Thoracic aorta (tissue), 2 donors: Measurements from ENCODE around the gene GP1BB. TPM values are rescaled to one million over a fixed set of nuclear protein-coding genes. Genes with fewer than 3 reads are reported as not detected.
"Not testable (repeated sequence)": the region's sequence is repeated elsewhere in the genome, so short reads cannot be mapped to it uniquely, and the experiment has no call there.

Source experiments
- ATAC-seq: fragments of 150-250 bp; one replicate; pipeline ENCODE4 v1.8.0; 2017; ENCODE audit warnings: low read depth; ENCODE audit not compliant: insufficient number of reproducible peaks, low FRiP score
- DNase-seq: peaks from one replicate; pipeline ENCODE4 v3.0.0-alpha.2; 2020; ENCODE audit warnings: low spot score
- H3K27ac ChIP-seq, 2 donors: fragments of 200-600 bp; sonication (generic); 1 replicate in 1 of 2; 2 replicates in 1 of 2; pipeline ENCODE4 v1.5.1; 2016; ENCODE audit warnings: mild to moderate bottlenecking in 2 of 2, moderate library complexity in 2 of 2
- H3K27me3 ChIP-seq: fragments of 200-600 bp; sonication (generic); replicated peaks from 2 replicates; pipeline ENCODE4 v1.6.0; 2016; ENCODE audit warnings: mild to moderate bottlenecking; ENCODE audit not compliant: insufficient read depth
- H3K36me3 ChIP-seq: fragments of 200-600 bp; sonication (generic); one replicate; pipeline ENCODE4 v1.5.1; 2016
- H3K4me1 ChIP-seq, 2 donors: fragments of 200-600 bp; sonication (generic); 1 replicate in 1 of 2; 2 replicates in 1 of 2; pipeline versions ENCODE4 v1.5.1 to v1.6.0; 2016; ENCODE audit warnings: low read depth in 2 of 2, mild to moderate bottlenecking in 1 of 2; ENCODE audit not compliant: control insufficient read depth in 1 of 2
- H3K4me3 ChIP-seq: fragments of 200-600 bp; sonication (generic); 2 replicates; pipeline ENCODE4 v1.5.1; 2016; ENCODE audit warnings: mild to moderate bottlenecking
- H3K9me3 ChIP-seq: fragments of 200-600 bp; sonication (generic); 2 replicates; pipeline ENCODE4 v1.5.1; 2016
- CTCF ChIP-seq: fragments of 200-600 bp; sonication (generic); IDR thresholded peaks from one replicate; pipeline ENCODE4 v1.5.1; 2019; ENCODE audit warnings: antibody characterized with exemption
- total RNA-seq, 2 donors: library from RNA; depleted of rRNA; stranded (reverse); fragments of >200 nt; gene quantifications; one replicate each; pipeline versions ENCODE4 v1.1.0 to v1.2.3, GENCODE V29; 2016

GP1BB gene
- 10 to 100 TPM; 13.1 to 30.3 TPM for total RNA-seq

- Histone ChIP-seq H3K4me3 (no peak within 1 kb of the TSS), H3K9me3 (no peaks in the 10 kb centered on the region), H3K27ac (no peak within 1 kb of the TSS), H3K4me1 (peaks cover 0 to 18% of the 10 kb centered on the region in 2 donors), H3K36me3 (peaks cover 18% of the 10 kb centered on the region), H3K27me3 (no peaks in the 10 kb centered on the region)
- TF ChIP-seq CTCF, result no peak
- DNase-seq (no peak), ATAC-seq (no peak)
These were observed at the start of gene GP1BB for GRCh38 chr22:19723232-19723982. Gene GP1BB, plus strand, starts transcription at chr22:19723539. Its CDS starts 31 bp downstream, at chr22:19723570.

GRCh38 chr22:19673660-19674059 is 49.7 kb upstream of the GP1BB start:
- Histone ChIP-seq H3K4me1 (no peaks in the 10 kb centered on the region), H3K27me3 (no peaks in the 10 kb centered on the region), H3K36me3 (no peaks in the 10 kb centered on the region), H3K4me3 (no peak overlapping the region), H3K9me3 (no peaks in the 10 kb centered on the region), H3K27ac (no peak overlapping the region)
- TF ChIP-seq CTCF, result no peak
- ATAC-seq, result no peak
- DNase-seq, result no peak

GRCh38 chr22:19674129-19674928 is 49.0 kb upstream of the GP1BB start:
- no peak overlapping the region for H3K4me3 ChIP-seq
- no peaks in the 10 kb centered on the region for H3K4me1 ChIP-seq
- DNase-seq, result no peak
- H3K9me3 ChIP-seq, result no peaks in the 10 kb centered on the region
- H3K27me3 ChIP-seq, result no peaks in the 10 kb centered on the region
- no peaks in the 10 kb centered on the region for H3K36me3 ChIP-seq
- no peak overlapping the region for H3K27ac ChIP-seq
- no peak for ATAC-seq
- no peak for TF ChIP-seq CTCF

- H3K4me3 ChIP-seq, result no peak overlapping the region
- DNase-seq (no peak), ATAC-seq (no peak)
- no peaks in the 10 kb centered on the region for H3K4me1 ChIP-seq
- no peak overlapping the region for H3K27ac ChIP-seq
- no peaks in the 10 kb centered on the region for H3K36me3 ChIP-seq
- TF ChIP-seq CTCF, result no peak
- H3K27me3 ChIP-seq, result no peaks in the 10 kb centered on the region
- H3K9me3 ChIP-seq, result no peaks in the 10 kb centered on the region
These were observed 48.4 kb upstream of the GP1BB start for GRCh38 chr22:19674929-19675253.

- ATAC-seq (no peak), DNase-seq (no peak)
- Histone ChIP-seq H3K27me3 (no peaks in the 10 kb centered on the region), H3K4me1 (no peaks in the 10 kb centered on the region), H3K9me3 (no peaks in the 10 kb centered on the region), H3K4me3 (no peak overlapping the region), H3K36me3 (no peaks in the 10 kb centered on the region), H3K27ac (no peak overlapping the region)
- no peak for TF ChIP-seq CTCF
These were observed 47.9 kb upstream of the GP1BB start for GRCh38 chr22:19675428-19675827.

- H3K27me3 ChIP-seq, H3K36me3 ChIP-seq, H3K4me1 ChIP-seq, DNase-seq, H3K4me3 ChIP-seq, H3K27ac ChIP-seq, H3K9me3 ChIP-seq, ATAC-seq: not testable (repeated sequence)
These were observed 46.9 kb upstream of the GP1BB start for GRCh38 chr22:19676437-19676836.
